Breast epithelium (tissue), 4 donors: ENCODE measurements around the gene PDE4D. TPM values are rescaled to one million over a fixed set of nuclear protein-coding genes. Genes with fewer than 3 reads are reported as not detected.
A peak's percentile ranks its signal among the peaks of the same experiment; 100 is the strongest.

Source experiments
- DNase-seq, 2 donors: peaks; one replicate each; pipeline ENCODE4 v3.0.0-alpha.2; 2019; ENCODE audit warnings: low spot score in 2 of 2
- H3K27ac ChIP-seq, 2 donors: fragments of 200-600 bp; sonication (generic) in 1 of 2; one replicate each; pipeline ENCODE4 v1.5.1; 2016 to 2019; ENCODE audit warnings: mild to moderate bottlenecking in 1 of 2
- H3K27me3 ChIP-seq, 2 donors: fragments of 200-600 bp; sonication (generic) in 1 of 2; one replicate each; pipeline versions ENCODE4 v1.5.1 to v1.6.0; 2017 to 2019; ENCODE audit warnings: control low read depth in 1 of 2, mild to moderate bottlenecking in 1 of 2
- H3K36me3 ChIP-seq: fragments of 200-600 bp; one replicate; pipeline ENCODE4 v1.5.1; 2019
- H3K4me1 ChIP-seq, 2 donors: fragments of 200-600 bp; sonication (generic); one replicate each; pipeline ENCODE4 v1.5.1; 2016 to 2019; ENCODE audit warnings: control low read depth in 1 of 2
- H3K4me3 ChIP-seq, 3 donors: fragments of 200-600 bp; sonication (generic); 1 replicate in 2 of 3; 2 replicates in 1 of 3; pipeline ENCODE4 v1.5.1; 2016 to 2019; ENCODE audit warnings: mild to moderate bottlenecking in 3 of 3, moderate library complexity in 2 of 3
- H3K9me3 ChIP-seq, 2 donors: fragments of 200-600 bp; sonication (generic) in 1 of 2; one replicate each; pipeline ENCODE4 v1.5.1; 2016 to 2019; ENCODE audit warnings: control low read depth in 1 of 2
- CTCF ChIP-seq, 3 donors: fragments of 450-650 bp; IDR thresholded peaks; one replicate each; pipeline ENCODE4 v1.5.1; 2016 to 2017; ENCODE audit warnings: antibody characterized with exemption in 3 of 3, mild to moderate bottlenecking in 3 of 3, moderate library complexity in 3 of 3
- POLR2A ChIP-seq: fragments of 450-650 bp; IDR thresholded peaks from one replicate; pipeline ENCODE4 v1.6.1; 2016; ENCODE audit warnings: antibody characterized with exemption, mild to moderate bottlenecking, moderate library complexity
- POLR2AphosphoS5 ChIP-seq, 3 donors: sonication (generic); formaldehyde crosslinking; IDR thresholded peaks; one replicate each; pipeline ENCODE4 v1.6.1; 2017; ENCODE audit warnings: antibody characterized with exemption in 3 of 3
- intact Hi-C: fragments of 100-400 bp; cut with DNase I; formaldehyde crosslinking; loops from one replicate; pipeline ENCODE4 v1.15.1; 2023; ENCODE audit warnings: low total_unique reads
- total RNA-seq, 3 donors: library from RNA; depleted of rRNA; stranded (reverse); fragments of >200 nt; gene quantifications; one replicate each; pipeline ENCODE4 v1.1.0, GENCODE V29; 2016

PDE4D gene
- total RNA-seq, 3 donors from 2014 or later = 14.4 to 37.4 (median 28.2) TPM

- H3K9me3 ChIP-seq = no peaks in the 10 kb centered on the region
- intact Hi-C loops = no loop called here
- no peaks in the 10 kb centered on the region for H3K36me3 ChIP-seq
- DNase-seq = no peak
- H3K27ac ChIP-seq = peak overlapping the region in 1 of 2 donors; percentile 27
- H3K4me3 ChIP-seq = no peak overlapping the region
- TF ChIP-seq POLR2A (no peak), POLR2AphosphoS5 (IDR thresholded peaks at IDR 0.05) (no peak), CTCF (IDR thresholded peaks at IDR 0.05) (no peak)
- H3K27me3 ChIP-seq = no peaks in the 10 kb centered on the region
- H3K4me1 ChIP-seq = peaks cover 0 to 3% of the 10 kb centered on the region in 2 donors
Measured at GRCh38 chr5:59790776-59791475, 102.6 kb downstream of the PDE4D start.

- no peak for TF ChIP-seq POLR2AphosphoS5 (IDR thresholded peaks at IDR 0.05)
- TF ChIP-seq CTCF (IDR thresholded peaks at IDR 0.05) = no peak
- no peak for TF ChIP-seq POLR2A
- Histone ChIP-seq H3K36me3 (no peaks in the 10 kb centered on the region), H3K4me3 (no peak overlapping the region), H3K4me1 (peaks cover 0 to 3% of the 10 kb centered on the region in 2 donors), H3K27ac (peak overlapping the region in 1 of 2 donors; percentile 27), H3K27me3 (no peaks in the 10 kb centered on the region), H3K9me3 (no peaks in the 10 kb centered on the region)
- intact Hi-C loops = no loop called here
- DNase-seq = no peak
Measured at GRCh38 chr5:59790376-59790775, 103.2 kb downstream of the PDE4D start.

- Histone ChIP-seq H3K36me3 (no peaks in the 10 kb centered on the region), H3K9me3 (no peaks in the 10 kb centered on the region), H3K4me1 (peaks cover 0 to 3% of the 10 kb centered on the region in 2 donors), H3K27ac (peak overlapping the region in 1 of 2 donors; percentile 7), H3K27me3 (no peaks in the 10 kb centered on the region), H3K4me3 (no peak overlapping the region)
- no peak for DNase-seq
- intact Hi-C loops = no loop called here
- TF ChIP-seq POLR2A (no peak), CTCF (IDR thresholded peaks at IDR 0.05) (no peak), POLR2AphosphoS5 (IDR thresholded peaks at IDR 0.05) (no peak)
Measured at GRCh38 chr5:59789894-59790293, 103.6 kb downstream of the PDE4D start.

GRCh38 chr5:59789197-59789596, 104.3 kb downstream of the PDE4D start:
- TF ChIP-seq CTCF (IDR thresholded peaks at IDR 0.05) (no peak), POLR2A (no peak), POLR2AphosphoS5 (IDR thresholded peaks at IDR 0.05) (no peak)
- no peaks in the 10 kb centered on the region for H3K27me3 ChIP-seq
- H3K4me1 ChIP-seq = peaks cover 0 to 3% of the 10 kb centered on the region in 2 donors
- H3K36me3 ChIP-seq = no peaks in the 10 kb centered on the region
- H3K4me3 ChIP-seq = no peak overlapping the region
- no peak for DNase-seq
- no peak overlapping the region for H3K27ac ChIP-seq
- no peaks in the 10 kb centered on the region for H3K9me3 ChIP-seq
- intact Hi-C loops = no loop called here

- Histone ChIP-seq H3K4me3 (no peak overlapping the region), H3K9me3 (no peaks in the 10 kb centered on the region), H3K27me3 (no peaks in the 10 kb centered on the region), H3K4me1 (peaks cover 0 to 3% of the 10 kb centered on the region in 2 donors), H3K27ac (peak overlapping the region; percentile 47 to 68), H3K36me3 (no peaks in the 10 kb centered on the region)
- TF ChIP-seq POLR2AphosphoS5 (IDR thresholded peaks at IDR 0.05) = peak in 1 of 3 donors; percentile 31
- no peak for TF ChIP-seq POLR2A
- DNase-seq = peak in 1 of 2 donors; percentile 54
- intact Hi-C loops = no loop called here
Measured at GRCh38 chr5:59786334-59786805, 107.2 kb downstream of the PDE4D start.
